Loucy (cell line): ENCODE data around the gene ADAMTS13.

Experiments
- H2AFZ ChIP-seq: fragments of 200-600 bp; sonication (generic); 2 replicates; pipeline ENCODE4 v1.6.0; 2016; ENCODE audit warnings: antibody characterized with exemption, mild to moderate bottlenecking, low read length, moderate library complexity
- H3F3A ChIP-seq: fragments of 200-600 bp; 2 replicates; pipeline ENCODE4 v1.6.0; 2016; ENCODE audit warnings: antibody characterized with exemption, low read depth, mild to moderate bottlenecking
- H3K27me3 ChIP-seq: fragments of 200-600 bp; sonication (generic); 2 replicates; pipeline ENCODE4 v1.6.1; 2014; ENCODE audit warnings: low read length, mild to moderate bottlenecking; ENCODE audit not compliant: insufficient read depth, poor library complexity, severe bottlenecking
- H3K36me3 ChIP-seq: fragments of 200-600 bp; sonication (generic); 2 replicates; pipeline ENCODE4 v1.6.1; 2016; ENCODE audit warnings: low read length; ENCODE audit not compliant: insufficient read depth
- H3K4me1 ChIP-seq: fragments of 200-600 bp; sonication (generic); 2 replicates; pipeline ENCODE4 v1.5.1; 2014; ENCODE audit warnings: low read length, mild to moderate bottlenecking; ENCODE audit not compliant: insufficient read depth, poor library complexity, severe bottlenecking
- H3K4me2 ChIP-seq: fragments of 200-600 bp; sonication (generic); 2 replicates; pipeline ENCODE4 v1.6.0; 2014; ENCODE audit warnings: antibody characterized with exemption, low read length, low read depth, mild to moderate bottlenecking; ENCODE audit not compliant: poor library complexity, severe bottlenecking
- H3K4me3 ChIP-seq: fragments of 200-600 bp; sonication (generic); 2 replicates; pipeline ENCODE4 v1.5.1; 2014; ENCODE audit warnings: low read length, mild to moderate bottlenecking, mixed read lengths; ENCODE audit not compliant: poor library complexity, severe bottlenecking
- H3K79me2 ChIP-seq: fragments of 200-600 bp; sonication (generic); 2 replicates; pipeline ENCODE4 v1.6.1; 2014; ENCODE audit warnings: low read length; ENCODE audit not compliant: insufficient read depth
- H3K9ac ChIP-seq: fragments of 200-600 bp; sonication (generic); 2 replicates; pipeline ENCODE4 v1.6.0; 2014; ENCODE audit warnings: mild to moderate bottlenecking, low read depth, low read length, moderate library complexity; ENCODE audit not compliant: poor library complexity, severe bottlenecking
- H3K9me2 ChIP-seq: fragments of 200-600 bp; sonication (generic); replicated peaks from 2 replicates; pipeline ENCODE4 v1.6.1; 2016; ENCODE audit warnings: low read depth, low read length, mixed read lengths
- H3K9me3 ChIP-seq: fragments of 200-600 bp; sonication (generic); 2 replicates; pipeline ENCODE4 v1.6.1; 2014; ENCODE audit warnings: mild to moderate bottlenecking, antibody characterized with exemption, low read length, low read depth; ENCODE audit not compliant: insufficient read depth
- H4K20me1 ChIP-seq: fragments of 200-600 bp; sonication (generic); 2 replicates; pipeline ENCODE4 v1.6.0; 2014; ENCODE audit warnings: antibody characterized with exemption, low read length, mild to moderate bottlenecking; ENCODE audit not compliant: insufficient read depth, poor library complexity, severe bottlenecking
- EZH2phosphoT487 ChIP-seq: fragments of 200-600 bp; IDR thresholded peaks from 2 replicates; pipeline ENCODE4 v1.6.1; 2018; ENCODE audit warnings: antibody characterized with exemption, mild to moderate bottlenecking, moderate library complexity, borderline replicate concordance
- TF ChIP-seq, protein P1 (sequence below): fragments of 200-600 bp; sonication (generic); conservative IDR thresholded peaks from 2 replicates; pipeline ENCODE4 v1.5.1; 2014; ENCODE audit warnings: mild to moderate bottlenecking, antibody characterized with exemption, low read length

The ADAMTS13 gene

DNA sequence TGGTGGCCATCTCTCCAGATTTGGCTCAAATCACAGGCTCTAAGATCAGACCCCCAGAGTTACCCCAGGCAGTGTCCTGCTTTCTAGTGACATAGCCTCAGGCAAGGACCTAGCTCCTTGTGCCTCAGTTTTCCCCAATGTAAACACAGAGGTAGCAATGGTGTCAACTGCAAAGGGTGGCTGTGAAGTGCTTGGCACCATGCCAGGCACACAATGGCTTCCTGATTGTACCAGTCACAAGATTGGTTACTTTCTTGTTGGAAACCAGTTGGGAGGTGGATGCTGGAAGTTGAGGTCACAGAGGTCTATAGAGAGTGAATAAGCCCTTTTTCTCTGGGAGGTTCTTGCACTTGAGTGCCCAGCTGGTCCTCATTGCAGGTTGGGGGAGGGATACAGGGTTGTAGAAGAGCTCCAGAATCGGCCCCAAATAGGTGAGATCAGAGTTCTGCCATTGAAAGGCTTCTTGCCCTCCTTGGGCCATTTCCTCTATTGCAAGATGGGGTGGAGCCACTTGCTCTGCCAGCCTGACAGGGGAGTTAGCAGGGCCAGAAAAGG is 43.7 kb upstream of the ADAMTS13 start:
- no peak overlapping the region for H3K4me2 ChIP-seq
- H3K36me3 ChIP-seq: no peaks in the 10 kb centered on the region
- H3K9ac ChIP-seq: no peak overlapping the region
- no peaks in the 10 kb centered on the region for H3K9me2 ChIP-seq
- peaks cover 22% of the 10 kb centered on the region for H4K20me1 ChIP-seq
- peaks cover 24% of the 10 kb centered on the region for H3K79me2 ChIP-seq
- H3F3A ChIP-seq: no peaks in the 10 kb centered on the region
- H3K27me3 ChIP-seq: no peaks in the 10 kb centered on the region
- H3K9me3 ChIP-seq: no peaks in the 10 kb centered on the region
- H3K4me1 ChIP-seq: peaks cover 18% of the 10 kb centered on the region
- TF ChIP-seq EZH2phosphoT487: no peak
- TF ChIP-seq, protein P1, sequence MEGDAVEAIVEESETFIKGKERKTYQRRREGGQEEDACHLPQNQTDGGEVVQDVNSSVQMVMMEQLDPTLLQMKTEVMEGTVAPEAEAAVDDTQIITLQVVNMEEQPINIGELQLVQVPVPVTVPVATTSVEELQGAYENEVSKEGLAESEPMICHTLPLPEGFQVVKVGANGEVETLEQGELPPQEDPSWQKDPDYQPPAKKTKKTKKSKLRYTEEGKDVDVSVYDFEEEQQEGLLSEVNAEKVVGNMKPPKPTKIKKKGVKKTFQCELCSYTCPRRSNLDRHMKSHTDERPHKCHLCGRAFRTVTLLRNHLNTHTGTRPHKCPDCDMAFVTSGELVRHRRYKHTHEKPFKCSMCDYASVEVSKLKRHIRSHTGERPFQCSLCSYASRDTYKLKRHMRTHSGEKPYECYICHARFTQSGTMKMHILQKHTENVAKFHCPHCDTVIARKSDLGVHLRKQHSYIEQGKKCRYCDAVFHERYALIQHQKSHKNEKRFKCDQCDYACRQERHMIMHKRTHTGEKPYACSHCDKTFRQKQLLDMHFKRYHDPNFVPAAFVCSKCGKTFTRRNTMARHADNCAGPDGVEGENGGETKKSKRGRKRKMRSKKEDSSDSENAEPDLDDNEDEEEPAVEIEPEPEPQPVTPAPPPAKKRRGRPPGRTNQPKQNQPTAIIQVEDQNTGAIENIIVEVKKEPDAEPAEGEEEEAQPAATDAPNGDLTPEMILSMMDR: no peak
- no peak overlapping the region for H3K4me3 ChIP-seq
- H2AFZ ChIP-seq: no peak overlapping the region

DNA sequence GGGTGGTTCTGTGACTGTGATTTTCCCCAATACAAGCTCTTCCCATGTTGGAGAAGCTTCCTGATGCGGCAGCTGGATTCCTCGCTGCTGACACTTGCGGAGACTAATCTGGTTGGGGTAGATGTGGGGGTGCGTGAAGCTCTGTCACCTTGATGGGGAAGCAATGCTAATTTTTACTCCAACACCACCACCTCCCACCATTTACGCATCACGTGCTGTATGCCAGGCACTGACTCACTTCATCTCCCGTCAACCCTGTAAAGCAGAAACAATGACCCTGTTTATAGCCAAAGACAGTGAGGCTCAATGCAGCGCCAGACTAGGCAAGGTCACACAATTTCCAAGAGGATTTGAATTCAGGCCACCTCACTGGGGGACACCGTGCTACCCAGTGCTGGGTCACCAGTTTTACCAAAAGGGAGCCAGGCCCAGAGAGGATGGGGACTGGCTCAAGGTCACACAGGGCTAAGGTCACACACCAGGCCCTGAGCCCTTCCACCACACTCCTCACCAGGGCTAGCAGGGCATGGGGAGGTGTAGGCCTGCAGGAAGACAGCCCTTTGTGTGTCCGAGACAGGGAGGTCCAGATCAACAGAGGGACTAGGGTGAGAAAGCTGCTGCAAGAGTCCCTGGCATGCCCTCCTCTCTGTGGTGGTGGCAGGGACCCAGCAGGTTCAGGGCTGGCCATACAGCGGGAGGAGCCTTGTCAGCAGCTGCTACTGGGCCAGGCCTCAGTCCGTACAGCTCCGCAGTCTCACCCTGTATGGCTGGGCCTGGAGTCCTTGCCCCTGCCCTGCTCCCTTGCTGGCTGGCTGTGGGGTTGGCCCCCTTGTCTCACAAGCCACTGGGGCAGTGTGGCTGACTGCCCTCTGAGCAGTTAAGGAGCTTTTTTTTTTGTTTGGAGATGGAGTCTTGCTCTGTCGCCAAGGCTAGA is 42.7 kb upstream of the ADAMTS13 start:
- Histone ChIP-seq H3K79me2 (peaks cover 14% of the 10 kb centered on the region), H3K4me1 (peaks cover 11% of the 10 kb centered on the region), H3K27me3 (no peaks in the 10 kb centered on the region), H3K9me2 (no peaks in the 10 kb centered on the region), H2AFZ (no peak overlapping the region), H4K20me1 (peaks cover 13% of the 10 kb centered on the region), H3K36me3 (no peaks in the 10 kb centered on the region), H3K4me2 (no peak overlapping the region), H3K4me3 (no peak overlapping the region), H3K9me3 (no peaks in the 10 kb centered on the region), H3K9ac (no peak overlapping the region), H3F3A (no peaks in the 10 kb centered on the region)
- no peak for TF ChIP-seq EZH2phosphoT487
- TF ChIP-seq, protein P1: no peak

GRCh38 chr9:133380734-133381133 is 41.4 kb upstream of the ADAMTS13 start:
- H3K9me3 ChIP-seq: no peaks in the 10 kb centered on the region
- H3K9me2 ChIP-seq: no peaks in the 10 kb centered on the region
- no peak overlapping the region for H2AFZ ChIP-seq
- H3K27me3 ChIP-seq: no peaks in the 10 kb centered on the region
- peaks cover 11% of the 10 kb centered on the region for H3K4me1 ChIP-seq
- TF ChIP-seq, protein P1: no peak
- no peak for TF ChIP-seq EZH2phosphoT487
- H3K36me3 ChIP-seq: no peaks in the 10 kb centered on the region
- H4K20me1 ChIP-seq: peaks cover under 1% of the 10 kb centered on the region
- H3K4me3 ChIP-seq: no peak overlapping the region
- no peak overlapping the region for H3K9ac ChIP-seq
- no peaks in the 10 kb centered on the region for H3F3A ChIP-seq
- no peak overlapping the region for H3K4me2 ChIP-seq
- peaks cover 1% of the 10 kb centered on the region for H3K79me2 ChIP-seq
